Prostate gland (tissue), 2 donors: ENCODE measurements around the gene TKFC. TPM values are rescaled to one million over a fixed set of nuclear protein-coding genes. Genes with fewer than 3 reads are reported as not detected.

Experiments
- DNase-seq: peaks from one replicate; pipeline ENCODE4 v3.0.0-alpha.2; 2019; ENCODE audit warnings: low spot score
- H3K27ac ChIP-seq, 2 donors: fragments of 200-600 bp; sonication (generic); 2 replicates each; pipeline ENCODE4 v1.5.1; 2017 to 2019
- H3K27me3 ChIP-seq: fragments of 200-600 bp; sonication (generic); replicated peaks from 2 replicates; pipeline ENCODE4 v1.5.1; 2019; ENCODE audit not compliant: insufficient read depth
- H3K36me3 ChIP-seq, 2 donors: fragments of 200-600 bp; sonication (generic); 1 replicate in 1 of 2; 2 replicates in 1 of 2; pipeline versions ENCODE4 v1.5.1 to v1.8.1; 2017 to 2019
- H3K4me1 ChIP-seq: fragments of 200-600 bp; sonication (generic); replicated peaks from 2 replicates; pipeline ENCODE4 v1.5.1; 2019
- H3K4me3 ChIP-seq, 2 donors: fragments of 200-600 bp; sonication (generic); 2 replicates each; pipeline ENCODE4 v1.5.1; 2017 to 2019
- H3K9me3 ChIP-seq: fragments of 200-600 bp; sonication (generic); 2 replicates; pipeline ENCODE4 v1.5.1; 2017
- POLR2A ChIP-seq: fragments of 450-650 bp; IDR thresholded peaks from one replicate; pipeline ENCODE4 v1.6.1; 2016; ENCODE audit warnings: antibody characterized with exemption, mild to moderate bottlenecking
- POLR2AphosphoS5 ChIP-seq: sonication (generic); formaldehyde crosslinking; IDR thresholded peaks from one replicate; pipeline ENCODE4 v1.6.1; 2017; ENCODE audit warnings: antibody characterized with exemption
- WGBS: methylation state at CpG from one replicate; pipeline ENCODE4 v1.1.5; 2018; 5-methylcytosine and 5-hydroxymethylcytosine counted together
- intact Hi-C: fragments of 100-400 bp; cut with DNase I; formaldehyde crosslinking; loops from one replicate; pipeline ENCODE4 v1.14.2; 2022
- total RNA-seq, 2 donors: library from RNA; depleted of rRNA; stranded (reverse); fragments of >200 nt; gene quantifications; one replicate each; pipeline ENCODE4 v1.1.0, GENCODE V29; 2016
- TF ChIP-seq, protein P1 (sequence below), 4 experiments: fragments of 200-600 bp in 2 of 4; fragments of 450-650 bp in 2 of 4; sonication (generic) in 2 of 4; IDR thresholded peaks; 1 replicate in 3 of 4; 2 replicates in 1 of 4; pipeline ENCODE4 v1.5.1; 2016 to 2019; ENCODE audit warnings: antibody characterized with exemption in 4 of 4, mild to moderate bottlenecking in 2 of 4, moderate library complexity in 2 of 4

Gene TKFC
- total RNA-seq, 2 donors from 2014 or later: 52.8 to 79.3 TPM

- Histone ChIP-seq H3K27ac (peak within 1 kb of the TSS; percentile 96 to 97), H3K4me1 (peaks cover 8% of the 10 kb centered on the region), H3K9me3 (no peaks in the 10 kb centered on the region), H3K4me3 (peak within 1 kb of the TSS; percentile 52 to 63), H3K27me3 (no peaks in the 10 kb centered on the region), H3K36me3 (no peaks in the 10 kb centered on the region)
- under 1% methylated on average over 60 of the region's 63 CpGs for WGBS
- intact Hi-C loops: no loop called here
- peak; percentile 94 for DNase-seq
- TF ChIP-seq POLR2AphosphoS5: peak; percentile 81
- TF ChIP-seq POLR2A: peak; percentile 83
- TF ChIP-seq, protein P1, sequence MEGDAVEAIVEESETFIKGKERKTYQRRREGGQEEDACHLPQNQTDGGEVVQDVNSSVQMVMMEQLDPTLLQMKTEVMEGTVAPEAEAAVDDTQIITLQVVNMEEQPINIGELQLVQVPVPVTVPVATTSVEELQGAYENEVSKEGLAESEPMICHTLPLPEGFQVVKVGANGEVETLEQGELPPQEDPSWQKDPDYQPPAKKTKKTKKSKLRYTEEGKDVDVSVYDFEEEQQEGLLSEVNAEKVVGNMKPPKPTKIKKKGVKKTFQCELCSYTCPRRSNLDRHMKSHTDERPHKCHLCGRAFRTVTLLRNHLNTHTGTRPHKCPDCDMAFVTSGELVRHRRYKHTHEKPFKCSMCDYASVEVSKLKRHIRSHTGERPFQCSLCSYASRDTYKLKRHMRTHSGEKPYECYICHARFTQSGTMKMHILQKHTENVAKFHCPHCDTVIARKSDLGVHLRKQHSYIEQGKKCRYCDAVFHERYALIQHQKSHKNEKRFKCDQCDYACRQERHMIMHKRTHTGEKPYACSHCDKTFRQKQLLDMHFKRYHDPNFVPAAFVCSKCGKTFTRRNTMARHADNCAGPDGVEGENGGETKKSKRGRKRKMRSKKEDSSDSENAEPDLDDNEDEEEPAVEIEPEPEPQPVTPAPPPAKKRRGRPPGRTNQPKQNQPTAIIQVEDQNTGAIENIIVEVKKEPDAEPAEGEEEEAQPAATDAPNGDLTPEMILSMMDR (IDR thresholded peaks at IDR 0.05): no peak
Observed at GRCh38 chr11:61361741-61362541, 28.9 kb downstream of the TKFC start, which contains the start of the genes CYB561A3 and TMEM138. TSS of gene CYB561A3 (minus strand) at chr11:61361882. CDS start at chr11:61356713, 5,169 bp downstream. TSS of gene TMEM138 (plus strand) at chr11:61362374. CDS start at chr11:61364391, 2,017 bp downstream.

DNA sequence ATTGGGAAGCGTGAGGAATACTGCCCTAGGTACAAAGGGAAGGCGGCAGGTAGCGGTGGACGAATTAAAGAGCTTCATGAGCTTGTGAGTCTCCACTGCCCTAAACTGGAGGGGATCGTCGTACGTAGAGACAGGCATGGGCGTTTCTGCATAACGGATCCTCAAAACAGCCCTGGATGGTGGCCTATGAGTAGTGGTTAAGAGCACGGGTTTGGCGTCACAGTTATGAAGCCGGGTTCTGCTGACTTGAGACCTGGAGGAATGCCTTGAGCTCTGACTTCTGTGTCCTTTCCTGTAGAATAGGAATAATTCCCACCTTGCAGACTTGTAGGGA lies 29.5 kb downstream of the TKFC start:
- Histone ChIP-seq H3K4me3 (peak overlapping the region; percentile 52 to 63), H3K27ac (peak overlapping the region; percentile 96 to 97), H3K4me1 (peaks cover 11% of the 10 kb centered on the region), H3K36me3 (no peaks in the 10 kb centered on the region), H3K9me3 (no peaks in the 10 kb centered on the region), H3K27me3 (no peaks in the 10 kb centered on the region)
- intact Hi-C loops: no loop called here
- 1% methylated on average over 12 of the region's 12 CpGs for WGBS
- TF ChIP-seq POLR2A (no peak), POLR2AphosphoS5 (no peak)
- TF ChIP-seq, protein P1 (IDR thresholded peaks at IDR 0.05): no peak
- DNase-seq: no peak

DNA sequence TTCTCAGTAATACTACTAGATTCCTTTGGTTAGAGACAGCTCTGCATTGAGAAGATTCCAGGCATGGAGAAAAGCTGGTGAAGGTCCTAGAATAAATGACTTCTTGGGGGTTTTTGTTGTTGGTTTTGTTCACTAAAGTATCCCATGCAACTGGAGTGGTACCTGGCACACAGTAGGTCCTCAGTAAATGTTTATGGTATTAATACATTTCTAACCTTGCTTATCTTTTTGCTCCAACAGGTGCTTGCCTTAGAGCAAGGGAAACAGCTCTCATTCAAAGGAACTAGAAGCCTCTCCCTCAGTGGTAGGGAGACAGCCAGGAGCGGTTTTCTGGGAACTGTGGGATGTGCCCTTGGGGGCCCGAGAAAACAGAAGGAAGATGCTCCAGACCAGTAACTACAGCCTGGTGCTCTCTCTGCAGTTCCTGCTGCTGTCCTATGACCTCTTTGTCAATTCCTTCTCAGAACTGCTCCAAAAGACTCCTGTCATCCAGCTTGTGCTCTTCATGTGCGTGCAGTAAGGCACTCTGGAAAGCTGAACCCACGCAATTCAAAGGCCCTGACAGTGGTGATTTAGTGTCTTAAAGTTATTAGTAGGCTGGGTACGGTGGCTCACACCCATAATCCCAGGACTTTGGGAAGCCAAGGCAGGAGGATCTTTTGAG lies 31.1 kb downstream of the TKFC start:
- H3K9me3 ChIP-seq: no peaks in the 10 kb centered on the region
- H3K4me1 ChIP-seq: peaks cover 16% of the 10 kb centered on the region
- TF ChIP-seq POLR2A (no peak), POLR2AphosphoS5 (no peak)
- TF ChIP-seq, protein P1 (IDR thresholded peaks at IDR 0.05): no peak
- no peak overlapping the region for H3K27ac ChIP-seq
- H3K36me3 ChIP-seq: peaks cover 0 to 6% of the 10 kb centered on the region in 2 donors
- intact Hi-C loops: no loop called here
- DNase-seq: no peak
- no peaks in the 10 kb centered on the region for H3K27me3 ChIP-seq
- WGBS: 84% methylated on average over 5 of the region's 5 CpGs
- no peak overlapping the region for H3K4me3 ChIP-seq

DNA sequence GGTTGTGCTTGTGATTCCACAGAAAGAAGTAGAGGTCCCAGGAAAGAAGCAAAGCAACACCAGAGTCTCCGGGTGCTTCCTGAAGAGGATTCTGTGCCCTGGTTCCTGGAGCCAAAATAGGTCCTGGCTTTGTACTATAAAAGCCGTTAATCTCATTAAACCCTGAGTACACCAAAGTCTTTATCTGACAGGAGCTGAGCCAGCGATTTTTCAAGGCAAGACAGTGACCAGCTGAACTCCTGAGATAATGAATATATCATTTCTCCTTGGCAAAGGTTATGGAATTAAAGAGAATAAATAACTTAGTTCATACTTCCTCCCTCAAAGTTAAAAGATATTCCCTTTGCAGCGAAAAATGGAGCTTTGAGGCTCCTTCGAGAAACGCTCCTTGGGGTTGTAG lies 34.4 kb downstream of the TKFC start:
- TF ChIP-seq, protein P1 (IDR thresholded peaks at IDR 0.05): no peak
- peak; percentile 50 for TF ChIP-seq POLR2AphosphoS5
- no peak for TF ChIP-seq POLR2A
- H3K4me3 ChIP-seq: no peak overlapping the region
- H3K27ac ChIP-seq: peak overlapping the region; percentile 48 to 56
- no peaks in the 10 kb centered on the region for H3K27me3 ChIP-seq
- no peak for DNase-seq
- H3K4me1 ChIP-seq: peaks cover 13% of the 10 kb centered on the region
- intact Hi-C loops: no loop called here
- 22% methylated on average over 6 of the region's 6 CpGs for WGBS
- H3K9me3 ChIP-seq: no peaks in the 10 kb centered on the region
- H3K36me3 ChIP-seq: peaks cover 0 to 6% of the 10 kb centered on the region in 2 donors
